Keratinocyte (primary cell): Measurements from ENCODE around the gene KPNA3. TPM values are rescaled to one million over a fixed set of nuclear protein-coding genes. Genes with fewer than 3 reads are reported as not detected.
"Not testable (repeated sequence)": the region's sequence is repeated elsewhere in the genome, so short reads cannot be mapped to it uniquely, and the experiment has no call there.

Experiments used
- DNase-seq: peaks from one replicate; pipeline ENCODE4 v3.0.0-alpha.2; 2011; ENCODE audit warnings: low read depth, missing footprints, low spot score
- FAIRE-seq: peaks from 2 replicates; lab custom pipeline; 2011; peaks lifted over from hg19 to GRCh38; lab: Jason Lieb, UNC
- H2AFZ ChIP-seq: 2 replicates; pipeline ENCODE4 v1.6.0; 2012; ENCODE audit warnings: low read length, control low read depth, inconsistent platforms; ENCODE audit not compliant: control insufficient read depth
- H3K27ac ChIP-seq: 2 replicates; pipeline ENCODE4 v1.5.1; 2011; ENCODE audit warnings: low read length; ENCODE audit not compliant: control insufficient read depth, insufficient read depth
- H3K27me3 ChIP-seq: 3 replicates; pipeline ENCODE4 v1.6.0; 2011; ENCODE audit warnings: low read length; ENCODE audit not compliant: control insufficient read depth, insufficient read depth; ENCODE audit errors: extremely low read depth
- H3K36me3 ChIP-seq, 2 experiments: 2 replicates in 1 of 2; 3 replicates in 1 of 2; pipeline ENCODE4 v1.5.1; 2011; ENCODE audit warnings: low read length in 2 of 2, mild to moderate bottlenecking in 1 of 2; ENCODE audit not compliant: control insufficient read depth in 2 of 2, insufficient read depth in 2 of 2; ENCODE audit errors: extremely low read depth in 1 of 2
- H3K4me1 ChIP-seq: 3 replicates; pipeline ENCODE4 v1.5.1; 2011; ENCODE audit warnings: low read length; ENCODE audit not compliant: control insufficient read depth, insufficient read depth; ENCODE audit errors: extremely low read depth
- H3K4me2 ChIP-seq: 3 replicates; pipeline ENCODE4 v1.6.0; 2011; ENCODE audit warnings: low read depth, low read length; ENCODE audit not compliant: control insufficient read depth, insufficient read depth; ENCODE audit errors: extremely low read depth
- H3K4me3 ChIP-seq, 3 experiments: fragments of 200-600 bp in 1 of 3; sonication (generic) in 1 of 3; 2 replicates in 2 of 3; 3 replicates in 1 of 3; pipeline ENCODE4 v1.5.1; 2011 to 2016; ENCODE audit warnings: low read length in 3 of 3, mild to moderate bottlenecking in 3 of 3, control low read depth in 2 of 3, inconsistent platforms in 1 of 3, low read depth in 1 of 3, mixed read lengths in 1 of 3, mixed run types in 1 of 3, moderate library complexity in 1 of 3; ENCODE audit not compliant: control insufficient read depth in 2 of 3, insufficient read depth in 2 of 3; ENCODE audit errors: extremely low read depth in 1 of 3
- H3K79me2 ChIP-seq: 2 replicates; pipeline ENCODE4 v1.6.0; 2012; ENCODE audit warnings: low read length; ENCODE audit not compliant: control insufficient read depth, insufficient read depth
- H3K9ac ChIP-seq: 3 replicates; pipeline ENCODE4 v1.6.0; 2011; ENCODE audit warnings: low read length; ENCODE audit not compliant: control insufficient read depth, insufficient read depth; ENCODE audit errors: extremely low read depth
- H3K9me1 ChIP-seq: 3 replicates; pipeline ENCODE4 v1.6.0; 2011; ENCODE audit warnings: low read length; ENCODE audit not compliant: control insufficient read depth, insufficient read depth; ENCODE audit errors: extremely low read depth
- H3K9me3 ChIP-seq: 2 replicates; pipeline ENCODE4 v1.5.1; 2012; ENCODE audit warnings: low read depth, low read length; ENCODE audit not compliant: control insufficient read depth
- H4K20me1 ChIP-seq: 3 replicates; pipeline ENCODE4 v1.6.0; 2011; ENCODE audit warnings: low read length; ENCODE audit not compliant: control insufficient read depth, insufficient read depth; ENCODE audit errors: extremely low read depth
- EZH2 ChIP-seq: IDR thresholded peaks from one replicate; pipeline ENCODE4 v1.6.1; 2012; ENCODE audit warnings: inconsistent platforms, mild to moderate bottlenecking, low read length, moderate library complexity
- dilution Hi-C: fragments of 300-500 bp; cut with MboI; formaldehyde crosslinking; loops from one replicate; pipeline ENCODE4 v1.7.0; 2020; ENCODE audit warnings: low sequenced_read_pairs; ENCODE audit not compliant: extremely low pct_ligation_motif_present
- polyA plus RNA-seq, 5 experiments: library from polyadenylated mRNA; depleted of rRNA in 3 of 5; stranded (reverse) in 3 of 5; stranded (forward) in 1 of 5; unstranded in 1 of 5; fragments of >200 nt; gene quantifications; 1 replicate in 1 of 5; 2 replicates in 3 of 5; 3 replicates in 1 of 5; pipeline versions ENCODE4 v1.2.1 to v1.2.3, GENCODE V29; 2011 to 2012; ENCODE audit warnings: missing spikeins in 2 of 5, low read depth in 1 of 5, low replicate concordance in 1 of 5
- TF ChIP-seq, protein P1 (sequence below), 3 experiments: IDR thresholded peaks in 1 of 3; conservative IDR thresholded peaks in 1 of 3; optimal IDR thresholded peaks in 1 of 3; 2 replicates in 2 of 3; 3 replicates in 1 of 3; pipeline versions ENCODE3 to v1.5.1; 2011; ENCODE audit warnings: low read length in 3 of 3, mild to moderate bottlenecking in 3 of 3, moderate library complexity in 2 of 3, control low read depth in 1 of 3, inconsistent platforms in 1 of 3; ENCODE audit not compliant: insufficient read depth in 2 of 3; ENCODE audit errors: extremely low read depth in 1 of 3

Gene KPNA3
- polyA plus RNA-seq, 1 donor (not counting 4 experiments of a cell fraction or from before 2014, with no cell fraction given) = 37.3 TPM

DNA sequence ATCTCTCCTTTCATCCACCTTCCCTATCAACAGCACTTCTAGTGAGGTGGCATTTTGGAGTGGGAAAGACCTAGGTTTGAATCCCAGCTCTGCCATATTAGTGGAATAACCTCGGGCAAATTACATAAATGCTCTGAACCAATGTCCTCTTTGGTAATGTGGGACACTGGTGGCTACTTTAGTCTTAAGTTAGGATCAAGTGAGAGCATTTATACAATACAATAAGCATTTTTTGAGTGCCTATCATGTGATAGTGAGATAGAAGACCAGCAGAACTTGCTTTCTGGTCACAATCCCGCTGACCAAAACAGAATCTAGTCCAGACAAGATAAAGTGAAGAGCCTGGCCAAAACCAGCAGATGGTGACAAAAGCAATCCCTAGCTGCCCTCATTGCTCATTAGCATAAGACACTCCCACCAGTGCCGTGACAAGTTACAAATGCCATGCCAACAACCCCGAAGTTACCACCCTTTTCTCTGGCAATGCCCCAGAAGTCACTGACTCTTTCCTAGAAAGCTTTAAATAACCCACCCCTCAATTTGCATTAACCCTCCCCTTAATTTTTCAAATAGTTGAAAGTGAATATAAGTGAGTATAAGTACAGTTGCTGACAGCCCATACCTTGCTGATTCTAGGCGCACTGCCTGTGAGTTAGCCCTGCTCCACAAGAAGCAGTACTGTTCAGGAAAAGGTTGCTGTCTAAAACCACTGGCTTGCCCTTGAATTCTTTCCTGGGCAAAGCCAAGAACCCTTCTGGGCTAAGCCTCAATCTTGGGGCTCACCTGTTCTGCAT lies 28.9 kb upstream of the KPNA3 start:
- Histone ChIP-seq H3K27me3 (peaks cover 8% of the 10 kb centered on the region), H3K9me3 (no peaks in the 10 kb centered on the region), H3K79me2 (no peaks in the 10 kb centered on the region), H3K36me3 (no peaks in the 10 kb centered on the region), H4K20me1 (no peaks in the 10 kb centered on the region), H3K4me3 (no peak overlapping the region), H3K27ac (no peak overlapping the region), H3K4me1 (no peaks in the 10 kb centered on the region), H3K9me1 (no peaks in the 10 kb centered on the region), H3K9ac (no peak overlapping the region), H3K4me2 (no peak overlapping the region), H2AFZ (no peak overlapping the region)
- DNase-seq = no peak
- dilution Hi-C loops = no loop called here
- TF ChIP-seq, protein P1, sequence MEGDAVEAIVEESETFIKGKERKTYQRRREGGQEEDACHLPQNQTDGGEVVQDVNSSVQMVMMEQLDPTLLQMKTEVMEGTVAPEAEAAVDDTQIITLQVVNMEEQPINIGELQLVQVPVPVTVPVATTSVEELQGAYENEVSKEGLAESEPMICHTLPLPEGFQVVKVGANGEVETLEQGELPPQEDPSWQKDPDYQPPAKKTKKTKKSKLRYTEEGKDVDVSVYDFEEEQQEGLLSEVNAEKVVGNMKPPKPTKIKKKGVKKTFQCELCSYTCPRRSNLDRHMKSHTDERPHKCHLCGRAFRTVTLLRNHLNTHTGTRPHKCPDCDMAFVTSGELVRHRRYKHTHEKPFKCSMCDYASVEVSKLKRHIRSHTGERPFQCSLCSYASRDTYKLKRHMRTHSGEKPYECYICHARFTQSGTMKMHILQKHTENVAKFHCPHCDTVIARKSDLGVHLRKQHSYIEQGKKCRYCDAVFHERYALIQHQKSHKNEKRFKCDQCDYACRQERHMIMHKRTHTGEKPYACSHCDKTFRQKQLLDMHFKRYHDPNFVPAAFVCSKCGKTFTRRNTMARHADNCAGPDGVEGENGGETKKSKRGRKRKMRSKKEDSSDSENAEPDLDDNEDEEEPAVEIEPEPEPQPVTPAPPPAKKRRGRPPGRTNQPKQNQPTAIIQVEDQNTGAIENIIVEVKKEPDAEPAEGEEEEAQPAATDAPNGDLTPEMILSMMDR (optimal IDR thresholded peaks at IDR 0.05 in 1 of 3, IDR thresholded peaks at IDR 0.05 in 1 of 3, conservative IDR thresholded peaks at IDR 0.05 in 1 of 3; ENCODE audit: extremely low read depth in 1 of 3, insufficient read depth in 2 of 3, low read length in 3 of 3) = peak in 1 of 3 experiments; percentile 9
- TF ChIP-seq EZH2 = no peak
- FAIRE-seq = no peak

DNA sequence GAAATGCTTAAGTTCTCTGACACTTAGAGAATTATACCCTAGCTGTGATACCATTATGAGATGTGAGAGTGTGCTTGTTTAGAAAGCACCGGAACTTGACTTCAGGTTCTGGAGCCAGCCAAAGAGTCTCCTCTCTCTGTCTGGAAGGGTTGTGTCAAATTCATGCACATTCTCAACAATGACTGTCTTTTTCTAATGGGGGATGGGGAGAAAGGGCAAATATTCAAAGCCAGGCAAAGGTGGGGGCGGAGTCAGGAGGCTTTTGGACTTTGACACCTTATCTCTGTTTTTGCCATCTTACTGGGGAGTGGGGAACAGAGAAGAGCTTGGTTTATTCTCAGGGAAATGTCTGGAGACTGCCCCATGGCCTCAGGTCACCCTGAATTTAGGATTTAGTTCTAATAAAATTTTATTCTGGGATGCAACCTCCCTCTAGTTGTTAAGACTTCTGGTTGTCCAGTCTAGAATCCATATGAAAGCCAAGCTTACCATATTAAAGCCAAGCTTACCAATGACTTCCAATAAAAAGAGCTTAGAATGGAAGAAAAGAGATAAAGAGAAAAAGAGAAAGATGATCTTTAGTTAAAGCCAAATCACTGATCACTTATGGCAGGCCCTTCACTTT lies 28.2 kb upstream of the KPNA3 start:
- Histone ChIP-seq H3K9ac (no peak overlapping the region), H3K79me2 (no peaks in the 10 kb centered on the region), H3K9me1 (no peaks in the 10 kb centered on the region), H3K27me3 (peaks cover 9% of the 10 kb centered on the region), H3K4me1 (no peaks in the 10 kb centered on the region), H4K20me1 (no peaks in the 10 kb centered on the region), H3K4me2 (no peak overlapping the region), H3K4me3 (no peak overlapping the region), H3K9me3 (no peaks in the 10 kb centered on the region), H2AFZ (no peak overlapping the region), H3K36me3 (no peaks in the 10 kb centered on the region), H3K27ac (no peak overlapping the region)
- dilution Hi-C loops = no loop called here
- FAIRE-seq (no peak), DNase-seq (no peak)
- TF ChIP-seq, protein P1 (optimal IDR thresholded peaks at IDR 0.05 in 1 of 3, IDR thresholded peaks at IDR 0.05 in 1 of 3, conservative IDR thresholded peaks at IDR 0.05 in 1 of 3; ENCODE audit: extremely low read depth in 1 of 3, insufficient read depth in 2 of 3, low read length in 3 of 3) = no peak
- TF ChIP-seq EZH2 = no peak

DNA sequence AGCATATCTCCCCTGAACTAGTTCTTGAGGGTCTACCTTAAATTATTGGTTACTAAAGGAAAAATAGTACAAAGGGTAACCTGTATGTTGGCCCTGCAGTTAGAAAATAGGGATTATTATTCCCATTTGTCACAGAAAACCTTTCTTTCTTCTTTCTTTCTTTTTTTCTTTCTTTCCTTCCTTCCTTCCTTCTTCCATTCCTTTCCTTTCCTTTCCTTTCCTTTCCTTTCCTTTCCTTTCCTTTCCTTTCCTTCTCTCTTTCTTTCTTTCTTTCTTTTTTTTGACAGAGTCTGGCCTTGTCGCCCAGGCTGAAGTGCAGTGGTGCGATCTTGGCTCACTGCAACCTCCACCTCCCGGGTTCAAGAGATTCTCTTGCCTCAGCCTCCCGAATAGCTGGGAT lies 23.6 kb upstream of the KPNA3 start:
- dilution Hi-C loops, FAIRE-seq, DNase-seq, H3K4me2 ChIP-seq, H4K20me1 ChIP-seq, H2AFZ ChIP-seq, H3K79me2 ChIP-seq, H3K9ac ChIP-seq, H3K4me1 ChIP-seq, H3K4me3 ChIP-seq, H3K9me3 ChIP-seq, H3K27ac ChIP-seq, H3K9me1 ChIP-seq, H3K36me3 ChIP-seq, H3K27me3 ChIP-seq: not testable (repeated sequence)
